ENCODE data around the gene MALRD1. TPM values are rescaled to one million over a fixed set of nuclear protein-coding genes. Genes with fewer than 3 reads are reported as not detected.

MALRD1 gene
- total and polyA plus RNA-seq, 10 donors: 0.06 to 1.6 (median 0.43) TPM

- no peaks in the 10 kb centered on the region for H3K4me1 ChIP-seq
- no peak overlapping the region for H3K27ac ChIP-seq
- peaks cover 0 to 26% (median 7%) of the 10 kb centered on the region in 8 donors for H3K9me3 ChIP-seq
- intact Hi-C loops (cut with DNase I; ENCODE audit: low total_unique reads): no loop called here
- H3K27me3 ChIP-seq (replicated peaks in 1 of 7): no peaks in the 10 kb centered on the region
- DNase-seq: no peak
- 51 to 78% (median 55%) methylated on average over 2 of the region's 2 CpGs for WGBS, 5 donors
- TF ChIP-seq CTCF (IDR thresholded peaks at IDR 0.05 in 8 of 11, conservative IDR thresholded peaks at IDR 0.05 in 3 of 11): no peak
- no peak for TF ChIP-seq POLR2AphosphoS5 (IDR thresholded peaks at IDR 0.05)
- TF ChIP-seq POLR2A (IDR thresholded peaks at IDR 0.05): no peak
- no peak overlapping the region for H3K4me3 ChIP-seq
- H3K36me3 ChIP-seq: no peaks in the 10 kb centered on the region
Measured at GRCh38 chr10:19031763-19032162, 16.8 kb upstream of the MALRD1 start.

- Histone ChIP-seq H3K4me1 (no peaks in the 10 kb centered on the region), H3K27me3 (replicated peaks in 1 of 7) (no peaks in the 10 kb centered on the region), H3K36me3 (no peaks in the 10 kb centered on the region), H3K4me3 (no peak overlapping the region), H3K27ac (no peak overlapping the region), H3K9me3 (peaks cover 0 to 31% (median 7%) of the 10 kb centered on the region in 8 donors)
- intact Hi-C loops (cut with DNase I; ENCODE audit: low total_unique reads): no loop called here
- WGBS, 5 donors: 95 to 98% (median 97%) methylated on average over 1 of the region's 1 CpG
- no peak for DNase-seq
- TF ChIP-seq CTCF (IDR thresholded peaks at IDR 0.05 in 8 of 11, conservative IDR thresholded peaks at IDR 0.05 in 3 of 11) (no peak), POLR2AphosphoS5 (IDR thresholded peaks at IDR 0.05) (no peak), POLR2A (IDR thresholded peaks at IDR 0.05) (no peak)
Measured at GRCh38 chr10:19033741-19034140, 14.9 kb upstream of the MALRD1 start.

- WGBS, 5 donors: 71 to 84% (median 81%) methylated on average over 3 of the region's 3 CpGs
- Histone ChIP-seq H3K27me3 (replicated peaks in 1 of 7) (no peaks in the 10 kb centered on the region), H3K4me3 (no peak overlapping the region), H3K9me3 (peaks cover 0 to 17% (median 3%) of the 10 kb centered on the region in 8 donors), H3K36me3 (no peaks in the 10 kb centered on the region), H3K4me1 (no peaks in the 10 kb centered on the region), H3K27ac (no peak overlapping the region)
- DNase-seq: no peak
- TF ChIP-seq CTCF (IDR thresholded peaks at IDR 0.05 in 8 of 11, conservative IDR thresholded peaks at IDR 0.05 in 3 of 11) (no peak), POLR2A (IDR thresholded peaks at IDR 0.05) (no peak), POLR2AphosphoS5 (IDR thresholded peaks at IDR 0.05) (no peak)
- intact Hi-C loops (cut with DNase I; ENCODE audit: low total_unique reads): no loop called here
Measured at GRCh38 chr10:19041171-19041570, 7.4 kb upstream of the MALRD1 start.

GRCh38 chr10:19043431-19043830 is 5.2 kb upstream of the MALRD1 start:
- WGBS, 5 donors: 52 to 57% (median 56%) methylated on average over 3 of the region's 3 CpGs
- intact Hi-C loops (cut with DNase I; ENCODE audit: low total_unique reads): no loop called here
- Histone ChIP-seq H3K4me1 (no peaks in the 10 kb centered on the region), H3K9me3 (peaks cover 0 to 15% (median 3%) of the 10 kb centered on the region in 8 donors), H3K27me3 (replicated peaks in 1 of 7) (no peaks in the 10 kb centered on the region), H3K27ac (no peak overlapping the region), H3K36me3 (no peaks in the 10 kb centered on the region), H3K4me3 (no peak overlapping the region)
- no peak for DNase-seq
- TF ChIP-seq POLR2AphosphoS5 (IDR thresholded peaks at IDR 0.05): no peak

GRCh38 chr10:19046679-19047078 is 1.9 kb upstream of the MALRD1 start:
- no peak for DNase-seq
- TF ChIP-seq CTCF (IDR thresholded peaks at IDR 0.05 in 8 of 11, conservative IDR thresholded peaks at IDR 0.05 in 3 of 11): no peak
- no peak for TF ChIP-seq POLR2AphosphoS5 (IDR thresholded peaks at IDR 0.05)
- no peak for TF ChIP-seq POLR2A (IDR thresholded peaks at IDR 0.05)
- intact Hi-C loops (cut with DNase I; ENCODE audit: low total_unique reads): no loop called here
- no peaks in the 10 kb centered on the region for H3K4me1 ChIP-seq
- H3K27me3 ChIP-seq (replicated peaks in 1 of 7): no peaks in the 10 kb centered on the region
- H3K27ac ChIP-seq: no peak overlapping the region
- WGBS, 5 donors: 65 to 83% (median 73%) methylated on average over 1 of the region's 1 CpG
- no peak overlapping the region for H3K4me3 ChIP-seq
- H3K36me3 ChIP-seq: no peaks in the 10 kb centered on the region
- H3K9me3 ChIP-seq: no peaks in the 10 kb centered on the region
